HTERT RPE-1 (cell line): ENCODE data around the gene TXNDC8.

Experiments used
- in situ Hi-C: fragments of 300-500 bp; cut with MboI; formaldehyde crosslinking; loops from 4 replicates; pipeline ENCODE4 v1.14.3; 2020; ENCODE audit warnings: low sequenced_read_pairs

TXNDC8 gene

GRCh38 chr9:110282018-110282738 is 55.5 kb downstream of the TXNDC8 start:
- in situ Hi-C loops: no loop called here

DNA sequence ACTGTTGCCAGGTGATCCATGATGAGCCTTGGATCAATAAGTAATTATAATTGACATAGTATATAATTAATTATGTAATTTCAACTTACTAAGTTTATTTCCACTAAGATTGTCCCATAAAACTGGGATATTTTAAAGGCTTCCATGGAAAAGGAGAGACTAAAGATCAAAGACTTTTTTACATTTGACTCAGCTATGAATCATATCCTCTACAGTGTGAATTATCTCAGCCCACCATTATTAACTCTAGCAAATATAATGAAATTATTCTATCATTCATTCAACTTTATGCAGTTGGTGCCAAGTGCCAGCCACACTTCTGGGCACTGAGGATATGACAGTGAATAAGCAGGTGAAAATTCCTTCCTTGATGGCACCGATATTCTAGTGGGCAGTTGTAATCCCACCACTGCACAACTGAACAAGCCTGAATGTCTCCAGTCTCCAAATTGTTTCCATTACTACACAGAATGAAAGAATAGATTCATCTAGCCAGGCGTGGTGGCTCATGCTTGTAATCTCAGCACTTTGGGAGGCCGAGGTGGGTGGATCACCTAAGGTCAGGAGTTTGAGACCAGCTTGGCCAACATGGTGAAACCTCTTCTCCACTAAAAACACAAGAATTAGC is 59.5 kb downstream of the TXNDC8 start:
- in situ Hi-C loops: no loop called here

DNA sequence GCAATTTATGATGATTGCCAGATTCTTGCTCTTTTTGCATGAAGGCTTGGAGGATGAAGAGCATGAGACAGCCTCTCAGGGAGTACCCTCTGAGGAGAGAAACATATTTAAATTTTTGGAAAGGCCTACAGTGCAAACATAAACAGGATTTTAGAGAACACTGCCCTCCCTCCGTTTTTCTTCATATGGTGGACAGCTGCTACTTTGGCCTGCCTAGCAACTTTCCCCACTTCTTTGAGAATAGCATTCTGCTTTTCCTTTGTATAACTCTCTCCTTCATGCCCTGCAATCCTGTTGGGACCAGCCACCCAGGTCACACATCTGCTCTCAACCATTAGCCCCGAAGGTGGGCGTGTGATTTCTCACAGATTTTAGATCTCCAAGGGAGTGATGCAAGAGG is 60.9 kb downstream of the TXNDC8 start:
- in situ Hi-C loops: no loop called here

DNA sequence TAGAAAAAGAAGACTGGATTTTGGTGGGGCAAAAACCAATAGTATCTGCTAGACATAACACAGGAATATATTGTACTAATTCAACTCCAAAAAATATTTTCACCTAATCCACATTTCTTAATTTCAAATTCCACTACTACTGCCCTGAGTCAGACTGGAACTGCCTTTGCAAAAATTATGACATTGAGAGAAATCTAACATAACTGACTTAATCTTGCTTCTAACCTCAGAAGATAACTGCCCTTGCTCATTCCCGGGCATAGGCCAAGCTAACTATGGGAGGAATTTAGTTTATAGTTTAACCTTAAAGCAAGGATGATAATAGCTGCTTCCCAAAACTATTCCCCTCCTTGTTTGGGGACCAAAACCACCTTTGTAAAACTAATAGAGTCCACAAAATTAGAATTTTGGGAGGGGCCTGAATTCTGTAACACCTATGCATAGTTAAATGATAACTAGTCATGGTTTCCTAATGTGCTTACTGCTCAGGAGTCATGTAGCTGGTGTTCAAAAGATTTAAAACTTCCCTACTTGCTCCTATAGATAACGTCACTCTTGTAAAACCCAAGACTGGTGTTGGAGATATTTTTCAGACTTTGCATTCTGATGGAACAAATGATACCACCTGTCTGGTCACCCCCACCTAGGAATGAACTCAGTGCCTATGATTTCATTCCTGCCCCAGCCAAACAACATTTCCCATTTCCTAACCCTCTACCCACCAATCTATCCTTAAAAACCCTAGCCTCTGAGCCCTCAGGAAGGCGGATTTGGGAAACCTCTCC is 67.3 kb downstream of the TXNDC8 start:
- in situ Hi-C loops: no loop called here

DNA sequence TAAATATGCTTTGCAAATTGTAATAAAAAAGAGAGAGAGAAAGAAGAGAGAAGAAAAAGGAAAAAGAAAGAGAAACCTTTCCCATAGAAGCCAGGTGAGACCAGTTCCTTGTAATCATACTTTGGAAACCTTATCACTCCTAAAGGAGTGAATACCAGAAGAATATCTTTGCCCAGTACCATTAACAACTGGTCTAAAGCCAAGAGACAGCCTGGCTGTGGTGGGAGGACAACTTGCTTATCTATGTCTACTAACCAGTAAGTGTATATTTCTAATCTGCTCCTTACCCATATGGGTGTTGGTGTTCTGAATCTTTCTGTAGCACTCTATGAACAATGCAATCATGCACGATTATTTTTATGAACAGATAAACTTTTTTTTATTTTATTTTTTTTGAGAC is 70.9 kb downstream of the TXNDC8 start:
- in situ Hi-C loops: no loop called here

- in situ Hi-C loops: no loop called here
Measured at GRCh38 chr9:110261632-110262031, 76.0 kb downstream of the TXNDC8 start.

DNA sequence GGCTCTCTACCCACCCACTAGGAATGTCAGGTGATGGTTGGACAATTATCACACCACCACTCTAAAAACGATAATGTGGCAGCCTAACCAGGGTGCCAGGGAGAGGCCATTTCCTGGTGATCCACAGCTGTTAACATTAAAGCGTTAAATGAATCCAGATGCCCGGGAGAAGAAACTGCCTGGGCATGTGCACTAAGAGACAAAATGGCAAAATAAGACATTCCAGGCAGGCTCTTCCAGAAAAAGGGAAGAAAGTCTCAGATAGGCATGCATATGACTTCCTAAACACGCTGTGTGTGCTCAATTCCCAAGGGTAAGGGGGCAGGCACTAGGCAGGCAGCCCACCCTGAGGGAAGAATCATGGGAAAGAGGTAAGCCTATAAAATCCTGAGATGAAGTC is 76.8 kb downstream of the TXNDC8 start:
- in situ Hi-C loops: no loop called here

DNA sequence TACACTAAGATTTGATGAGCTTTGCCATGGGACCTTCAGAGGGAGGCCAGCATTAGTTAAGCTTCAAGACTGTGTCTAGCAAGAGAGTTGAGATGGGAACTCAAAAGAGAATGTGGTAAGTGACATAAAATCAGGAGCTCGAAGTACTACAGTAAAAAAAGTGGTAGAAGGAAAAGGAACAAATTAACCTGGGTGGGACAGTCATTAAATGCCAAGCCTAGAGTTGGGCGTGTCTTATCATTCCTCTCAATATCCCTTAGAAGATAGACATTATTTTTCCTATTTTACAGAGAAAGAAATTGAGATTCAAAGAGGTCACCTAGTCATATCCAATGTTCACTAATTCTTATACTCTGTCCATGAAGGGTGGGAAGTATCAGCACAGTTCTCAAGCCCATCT is 78.1 kb downstream of the TXNDC8 start:
- in situ Hi-C loops: no loop called here

- in situ Hi-C loops: no loop called here
Measured at GRCh38 chr9:110258690-110259091, 79.0 kb downstream of the TXNDC8 start.

GRCh38 chr9:110257956-110258355 is 79.7 kb downstream of the TXNDC8 start:
- in situ Hi-C loops: no loop called here

DNA sequence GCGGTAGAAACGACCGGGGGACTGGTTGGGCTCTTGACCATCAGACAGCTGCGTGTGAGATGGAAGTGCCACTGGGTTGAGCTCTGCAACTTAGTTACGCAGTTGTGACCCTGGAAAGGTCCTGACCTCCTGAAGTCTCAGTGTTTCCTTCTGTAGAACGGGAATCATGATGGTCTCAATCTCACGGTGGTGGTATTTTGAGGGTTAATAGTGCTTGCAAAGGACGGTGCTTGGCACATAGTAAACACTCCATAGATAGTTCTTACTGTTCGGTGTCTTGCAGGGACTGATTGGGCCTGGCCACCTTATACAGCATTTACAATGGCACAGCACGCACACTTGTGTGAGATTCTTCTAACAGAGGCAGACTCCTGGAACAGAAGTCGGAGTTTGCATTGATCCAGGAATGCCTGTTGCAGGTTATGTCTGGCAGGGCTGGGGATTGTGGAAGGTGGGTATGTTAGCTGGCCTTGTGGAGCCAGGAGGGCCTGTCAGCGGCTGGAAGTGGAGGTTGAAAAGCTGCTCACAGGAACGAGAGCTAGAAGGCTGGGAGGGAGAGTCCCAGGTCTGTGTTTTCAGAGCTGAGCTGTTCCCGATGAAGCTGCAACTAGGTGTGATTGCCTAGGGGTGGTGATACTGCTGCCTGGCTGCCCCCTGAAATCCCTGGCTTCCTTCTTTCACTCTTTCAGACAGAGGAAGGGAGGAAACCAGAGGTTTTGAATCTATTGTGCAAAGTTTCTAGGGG is 80.4 kb downstream of the TXNDC8 start:
- in situ Hi-C loops: no loop called here

DNA sequence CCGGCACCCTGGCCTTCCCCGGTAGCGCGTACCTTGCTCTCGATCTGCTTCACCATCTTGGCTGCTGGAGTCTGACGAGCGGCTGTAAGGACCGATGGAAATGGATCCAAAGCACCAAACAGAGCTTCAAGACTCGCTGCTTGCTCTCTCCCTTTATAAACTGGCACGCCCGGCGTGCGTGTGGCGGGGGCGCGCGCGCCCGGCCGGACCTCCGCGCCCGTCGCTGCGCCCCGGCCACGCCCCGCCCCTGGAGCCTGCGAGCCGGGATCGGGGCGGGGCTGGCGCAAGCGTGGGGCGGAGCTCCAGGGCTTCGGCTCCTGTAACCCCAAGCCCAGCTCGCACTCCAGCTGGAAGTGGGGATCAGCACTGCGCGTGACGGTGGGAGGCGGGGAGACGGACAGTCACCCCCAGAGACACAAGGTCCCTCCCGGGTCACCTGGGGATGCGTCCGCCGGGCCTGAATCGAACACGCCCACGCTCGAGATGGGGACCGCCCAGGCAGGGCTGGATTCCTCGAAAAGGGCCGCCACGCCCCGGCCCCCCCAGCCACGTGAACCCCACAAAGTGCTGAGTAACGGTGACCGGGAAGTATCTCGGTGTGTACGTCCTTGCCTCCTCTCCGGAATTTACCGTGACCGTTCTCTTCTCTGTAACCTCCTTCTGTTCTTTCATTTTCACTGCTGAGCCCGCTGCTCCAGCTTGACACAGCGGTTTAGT is 81.1 kb downstream of the TXNDC8 start, which contains the start of gene TXN:
Gene TXN, minus strand, starts transcription at position 128 of the 717 bp plus-strand sequence. Its CDS starts 72 bp downstream, at position 56.
- in situ Hi-C loops: no loop called here

DNA sequence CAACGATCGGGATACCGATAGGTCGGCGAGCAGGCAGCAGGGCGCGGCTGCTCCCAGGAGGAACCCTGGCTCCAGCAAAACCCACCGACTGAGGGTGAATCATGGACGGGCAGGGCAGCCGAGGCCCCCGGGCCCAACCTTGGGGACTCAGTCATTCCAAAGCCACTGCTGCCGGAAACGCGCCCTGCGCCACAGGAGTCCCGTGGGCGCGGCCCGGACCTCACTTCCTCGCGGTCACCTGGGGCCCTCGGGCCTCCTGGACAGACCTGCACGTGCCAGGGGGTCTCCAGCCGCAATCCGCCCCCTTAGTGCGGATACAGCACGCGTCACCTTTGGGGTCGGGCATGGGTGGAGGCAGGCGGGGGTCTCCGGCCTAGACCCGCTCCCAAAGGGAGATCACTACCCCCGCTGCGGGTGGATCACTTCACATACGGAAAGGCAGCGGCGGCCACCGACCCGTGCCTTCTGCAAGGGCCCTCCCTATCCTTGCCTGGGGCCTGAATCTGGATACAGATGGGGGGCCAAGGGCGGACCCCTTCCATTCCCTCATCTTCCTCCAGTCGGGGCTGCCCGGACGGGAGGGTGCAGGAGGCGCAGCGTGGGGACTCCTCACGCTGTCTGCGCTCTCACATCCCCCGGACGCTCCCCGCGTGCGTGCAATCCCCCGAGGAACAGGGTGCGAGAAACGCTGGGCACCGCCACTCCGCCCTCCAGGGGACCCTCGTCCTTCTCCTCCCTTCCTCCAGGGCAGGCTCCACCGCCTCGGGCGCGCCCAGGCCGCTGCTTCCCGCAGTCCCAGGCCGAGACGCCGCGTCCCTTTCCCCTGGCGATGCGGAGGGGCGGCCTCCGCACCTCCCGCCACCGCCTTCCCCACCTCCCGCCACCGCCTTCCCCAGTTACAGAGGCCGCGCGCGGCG is 81.9 kb downstream of the TXNDC8 start:
- in situ Hi-C loops: no loop called here

- in situ Hi-C loops: no loop called here
Measured at GRCh38 chr9:110255034-110255462, 82.6 kb downstream of the TXNDC8 start.

GRCh38 chr9:110254500-110254899 is 83.2 kb downstream of the TXNDC8 start:
- in situ Hi-C loops: no loop called here
